22Rv1 (cell line): Measurements from ENCODE around the gene SKOR1.

Experiments used
- H3K27ac ChIP-seq: fragments of 450-650 bp; 2 replicates; pipeline ENCODE4 v1.5.1; 2017
- ZFX ChIP-seq: fragments of 450-650 bp; IDR thresholded peaks from 2 replicates; pipeline ENCODE4 v1.6.1; 2017; ENCODE audit warnings: antibody characterized with exemption, borderline replicate concordance
- TF ChIP-seq, protein P1 (sequence below): fragments of 450-650 bp; IDR thresholded peaks from 2 replicates; pipeline ENCODE4 v1.5.1; 2017; ENCODE audit warnings: mild to moderate bottlenecking

The SKOR1 gene

GRCh38 chr15:67870868-67871408 lies 45.6 kb downstream of the SKOR1 start:
- TF ChIP-seq, protein P1, sequence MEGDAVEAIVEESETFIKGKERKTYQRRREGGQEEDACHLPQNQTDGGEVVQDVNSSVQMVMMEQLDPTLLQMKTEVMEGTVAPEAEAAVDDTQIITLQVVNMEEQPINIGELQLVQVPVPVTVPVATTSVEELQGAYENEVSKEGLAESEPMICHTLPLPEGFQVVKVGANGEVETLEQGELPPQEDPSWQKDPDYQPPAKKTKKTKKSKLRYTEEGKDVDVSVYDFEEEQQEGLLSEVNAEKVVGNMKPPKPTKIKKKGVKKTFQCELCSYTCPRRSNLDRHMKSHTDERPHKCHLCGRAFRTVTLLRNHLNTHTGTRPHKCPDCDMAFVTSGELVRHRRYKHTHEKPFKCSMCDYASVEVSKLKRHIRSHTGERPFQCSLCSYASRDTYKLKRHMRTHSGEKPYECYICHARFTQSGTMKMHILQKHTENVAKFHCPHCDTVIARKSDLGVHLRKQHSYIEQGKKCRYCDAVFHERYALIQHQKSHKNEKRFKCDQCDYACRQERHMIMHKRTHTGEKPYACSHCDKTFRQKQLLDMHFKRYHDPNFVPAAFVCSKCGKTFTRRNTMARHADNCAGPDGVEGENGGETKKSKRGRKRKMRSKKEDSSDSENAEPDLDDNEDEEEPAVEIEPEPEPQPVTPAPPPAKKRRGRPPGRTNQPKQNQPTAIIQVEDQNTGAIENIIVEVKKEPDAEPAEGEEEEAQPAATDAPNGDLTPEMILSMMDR: no peak
- TF ChIP-seq ZFX: no peak
- H3K27ac ChIP-seq: no peak overlapping the region

DNA sequence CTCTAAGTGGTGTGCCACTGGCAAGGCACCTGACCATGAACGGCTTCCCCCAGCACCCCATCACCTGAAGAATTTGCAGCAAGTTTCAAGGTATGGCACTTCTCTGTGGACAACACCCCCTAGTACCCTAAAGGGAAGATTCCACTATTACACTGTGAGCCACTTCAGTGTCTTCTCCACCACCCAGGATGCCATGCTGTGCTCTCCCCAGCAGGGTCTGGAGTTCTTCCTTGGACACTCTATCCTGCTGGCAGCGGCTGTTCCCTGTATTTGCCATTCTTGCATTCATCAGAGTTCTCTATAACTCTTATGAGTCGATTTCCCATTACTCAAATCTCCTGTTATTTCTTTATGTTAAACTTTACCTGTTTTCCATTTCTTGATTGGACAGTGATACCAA lies 48.5 kb downstream of the SKOR1 start:
- H3K27ac ChIP-seq: no peak overlapping the region
- TF ChIP-seq ZFX: no peak
- TF ChIP-seq, protein P1: no peak

- no peak overlapping the region for H3K27ac ChIP-seq
- no peak for TF ChIP-seq ZFX
- TF ChIP-seq, protein P1: no peak
Measured at GRCh38 chr15:67878712-67879206, 53.5 kb downstream of the SKOR1 start.

DNA sequence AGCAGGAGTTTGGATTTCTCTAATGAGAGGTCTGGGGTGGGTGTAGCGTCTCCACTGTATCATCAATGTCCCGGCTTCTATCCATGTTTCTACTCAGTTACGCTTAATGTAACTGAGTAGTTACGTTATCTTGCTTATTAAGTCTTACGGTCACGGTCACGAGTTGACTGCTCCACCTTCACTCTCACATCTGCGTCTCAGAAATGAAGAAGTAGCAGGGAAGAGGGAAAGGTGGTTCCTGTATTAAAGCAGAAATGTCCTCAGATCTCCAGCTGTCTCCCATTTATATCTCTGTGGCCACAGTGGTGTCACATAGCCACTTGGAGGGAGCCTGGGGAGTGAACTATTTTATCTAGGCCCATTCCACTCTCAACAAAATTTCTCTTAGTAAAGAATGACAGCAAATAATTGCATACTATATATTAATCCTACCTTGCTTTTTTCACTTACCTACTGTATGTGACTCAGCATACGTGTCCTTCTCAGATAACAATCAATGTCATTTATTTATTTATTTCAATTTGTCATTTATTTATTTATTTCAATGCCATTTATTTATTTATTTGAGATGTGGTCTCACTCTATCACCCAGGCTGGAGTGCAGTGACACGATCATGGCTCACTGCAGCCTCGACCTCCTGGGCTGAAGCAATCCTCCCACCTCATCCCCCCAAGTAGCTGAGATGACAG lies 54.3 kb downstream of the SKOR1 start:
- TF ChIP-seq ZFX: no peak
- TF ChIP-seq, protein P1: no peak
- no peak overlapping the region for H3K27ac ChIP-seq

- no peak for TF ChIP-seq ZFX
- TF ChIP-seq, protein P1: no peak
- no peak overlapping the region for H3K27ac ChIP-seq
Measured at GRCh38 chr15:67880651-67881182, 55.4 kb downstream of the SKOR1 start.

GRCh38 chr15:67882487-67883233 lies 57.4 kb downstream of the SKOR1 start:
- TF ChIP-seq, protein P1: no peak
- TF ChIP-seq ZFX: no peak
- H3K27ac ChIP-seq: no peak overlapping the region
